Measurements from ENCODE around the gene ARL5B.
A peak's percentile ranks its signal among the peaks of the same experiment; 100 is the strongest.

ARL5B gene

DNA sequence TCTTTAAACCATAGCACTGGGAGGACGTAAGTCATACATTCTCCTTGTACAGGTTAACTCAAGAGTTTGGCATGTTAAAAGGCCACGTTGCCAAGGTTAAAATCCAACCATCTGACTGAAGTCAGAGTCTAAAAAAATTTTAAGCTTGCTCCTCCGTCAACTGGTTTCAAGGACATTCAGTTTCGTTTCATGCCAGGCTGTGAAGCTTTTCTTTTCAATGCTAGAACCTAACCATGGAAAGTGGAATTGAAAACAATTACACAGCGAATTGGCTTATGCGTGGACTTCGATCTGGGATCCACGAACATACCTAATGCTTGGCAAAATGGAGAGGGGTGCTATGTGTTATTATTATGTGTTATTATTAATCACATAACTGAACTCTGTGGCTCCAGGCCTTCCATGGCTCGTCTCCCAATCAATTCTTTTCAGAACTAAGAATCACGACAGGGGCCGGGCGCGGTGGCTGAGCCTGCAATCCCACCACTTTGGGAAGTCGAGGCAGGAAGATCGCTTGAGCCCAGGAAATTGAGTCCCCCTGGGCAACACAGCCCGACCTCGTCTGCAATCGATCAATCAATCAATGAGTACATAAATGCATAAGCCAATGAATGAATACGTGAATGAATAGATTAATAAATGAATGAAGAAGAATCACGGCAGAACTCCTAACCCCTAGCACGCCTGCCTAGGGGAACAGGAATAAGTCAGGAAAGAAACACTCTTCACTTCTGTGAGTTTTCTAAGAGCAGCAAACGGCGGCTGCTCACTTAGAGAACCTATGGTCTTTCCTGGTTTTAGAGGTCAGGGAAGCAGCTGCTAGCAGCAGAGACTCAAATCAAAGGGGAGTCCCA, 733 bp upstream of the ARL5B start:
- peak; percentile 19 for DNase-seq (ENCODE audit: low spot score)

DNA sequence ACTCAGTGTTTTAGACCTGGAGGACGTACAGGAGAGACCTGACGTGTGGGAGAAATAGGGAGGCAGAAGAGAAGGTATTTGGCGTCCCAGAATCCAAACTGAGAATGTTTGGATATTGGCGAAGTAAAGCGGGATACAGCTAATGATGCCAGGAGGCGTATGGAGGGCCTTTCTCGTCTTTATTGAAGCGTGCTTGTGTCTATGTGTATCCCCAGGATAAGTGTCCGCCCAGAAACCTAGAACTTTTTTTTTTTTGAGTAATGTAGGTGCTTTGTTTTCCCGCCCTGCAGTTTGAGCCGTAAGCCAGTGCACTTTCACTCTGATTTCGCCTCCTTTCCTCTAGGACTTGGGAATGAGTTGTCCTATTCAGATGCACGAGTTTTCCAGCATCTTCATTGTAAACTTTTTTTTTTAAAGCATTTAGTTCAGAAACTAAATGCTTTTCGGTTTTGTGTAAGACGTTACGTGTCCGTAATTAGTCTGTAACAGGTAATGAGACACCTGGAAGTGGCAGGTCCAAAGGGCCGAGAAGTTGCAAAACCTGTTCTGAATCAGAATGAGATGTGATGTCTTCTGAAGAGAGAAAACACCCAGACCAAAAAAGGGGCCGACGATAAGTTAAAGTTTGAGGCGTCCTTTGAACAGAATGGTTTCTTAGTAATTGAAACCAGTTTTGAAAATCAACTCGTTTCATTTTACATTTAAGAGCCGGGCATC, 746 bp downstream of the ARL5B start:
- no peak for DNase-seq (ENCODE audit: low spot score)

DNA sequence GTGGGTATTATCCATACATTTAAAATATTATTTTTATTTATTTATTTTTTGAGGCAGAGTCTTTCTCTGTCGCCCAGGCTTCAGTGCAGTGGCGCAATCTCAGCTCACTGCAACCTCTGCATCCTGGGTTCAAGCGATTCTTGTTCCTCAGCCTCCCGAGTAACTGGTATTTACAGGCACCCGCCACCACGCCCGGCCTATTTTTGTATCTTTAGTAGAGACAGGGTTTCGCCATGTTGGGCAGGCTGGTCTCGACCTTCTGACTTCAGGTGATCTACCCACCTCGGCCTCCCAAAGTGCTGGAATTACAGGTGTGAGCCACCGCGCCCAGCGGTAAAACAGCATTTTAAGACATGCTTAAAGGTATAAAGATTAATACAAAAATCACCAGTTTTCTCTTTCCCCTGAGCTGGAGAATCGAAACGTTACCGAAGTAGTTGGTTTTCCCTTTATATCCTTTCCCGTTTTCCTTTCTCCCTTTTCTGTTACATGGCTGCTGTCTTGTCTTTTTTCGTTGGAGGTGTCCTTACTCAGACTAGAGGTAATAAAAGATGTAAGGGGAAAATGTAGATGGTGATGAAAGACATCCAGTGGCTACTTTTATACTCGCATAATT, 1.7 kb downstream of the ARL5B start:
- DNase-seq (ENCODE audit: low spot score): no peak

GRCh38 chr10:18664841-18665478, 5.7 kb downstream of the ARL5B start:
- DNase-seq (ENCODE audit: low spot score): no peak

- DNase-seq (ENCODE audit: low spot score): no peak
These were observed 6.8 kb downstream of the ARL5B start for GRCh38 chr10:18665815-18666558.

DNA sequence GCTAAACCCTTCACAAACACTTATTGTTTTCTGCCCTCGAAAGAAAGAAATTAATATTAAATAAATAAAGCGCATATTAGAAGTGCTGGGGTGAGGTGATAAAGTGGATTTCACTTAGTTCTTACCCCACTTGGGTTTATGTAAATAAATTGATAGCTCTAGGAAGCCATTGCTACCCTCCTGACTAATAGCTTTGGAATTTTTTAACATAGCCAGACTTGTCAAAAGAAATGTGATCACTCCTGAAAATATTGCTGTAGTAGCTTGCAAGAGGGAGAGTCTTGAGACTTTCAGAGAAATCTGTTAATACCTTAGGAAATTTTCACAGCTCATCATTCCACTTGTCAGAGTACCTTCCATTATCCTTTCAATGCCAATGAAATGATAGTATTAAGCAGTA, 7.6 kb downstream of the ARL5B start:
- no peak for DNase-seq (ENCODE audit: low spot score)

DNA sequence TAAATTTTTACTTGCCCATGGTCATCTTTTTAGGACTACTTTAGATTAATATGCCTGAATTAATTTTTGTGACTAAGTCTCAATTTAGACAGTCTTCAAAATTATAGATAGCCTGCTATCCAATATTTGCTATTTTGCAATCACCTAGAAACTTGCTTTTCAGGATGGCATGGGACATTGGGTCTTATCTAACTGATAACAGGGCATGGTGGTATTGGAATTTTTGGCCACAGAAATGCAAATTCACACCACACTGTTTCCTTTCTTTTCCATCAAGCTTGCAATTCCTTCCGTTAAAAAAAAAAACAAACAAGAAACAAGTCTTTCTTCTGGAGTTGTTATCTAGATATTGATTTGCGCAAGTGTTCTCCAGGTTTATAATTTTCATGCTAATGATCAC, 8.8 kb downstream of the ARL5B start:
- DNase-seq (ENCODE audit: low spot score): no peak

DNA sequence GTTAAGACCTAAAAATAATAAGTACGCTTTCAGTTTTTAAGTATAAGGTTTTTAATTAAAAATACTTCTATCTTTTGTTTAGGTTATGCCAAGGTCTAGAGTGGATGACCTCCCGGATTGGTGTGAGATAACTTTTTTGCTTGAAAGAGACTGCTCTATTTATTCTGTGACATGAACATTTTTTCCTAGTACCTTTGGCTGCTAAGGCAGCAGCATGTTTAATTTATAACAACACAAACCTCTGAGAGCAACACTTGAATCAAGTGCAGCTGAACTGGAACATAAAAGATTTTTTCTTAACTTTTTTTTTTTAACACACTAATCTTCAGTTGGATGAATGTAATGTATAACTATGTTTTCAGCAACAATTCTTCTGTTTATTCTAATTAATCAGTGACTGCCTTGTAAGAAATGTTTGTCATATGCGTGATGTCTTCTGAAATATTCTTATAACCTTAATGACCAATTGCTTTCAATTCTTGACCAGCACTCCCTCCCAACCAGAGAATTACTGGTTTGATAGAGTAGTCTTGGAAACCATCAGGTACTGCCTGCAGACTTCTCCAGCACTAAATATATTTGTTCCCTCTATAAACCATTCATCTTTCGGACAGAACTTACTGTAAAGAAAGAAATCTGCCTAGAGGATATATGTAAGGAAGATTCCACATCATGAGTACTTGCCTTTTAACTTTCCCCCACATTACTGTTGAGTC, 16.0 kb downstream of the ARL5B start:
- DNase-seq (ENCODE audit: low spot score): no peak

GRCh38 chr10:18680754-18681153, 21.5 kb downstream of the ARL5B start:
- no peak for DNase-seq (ENCODE audit: low spot score)

DNA sequence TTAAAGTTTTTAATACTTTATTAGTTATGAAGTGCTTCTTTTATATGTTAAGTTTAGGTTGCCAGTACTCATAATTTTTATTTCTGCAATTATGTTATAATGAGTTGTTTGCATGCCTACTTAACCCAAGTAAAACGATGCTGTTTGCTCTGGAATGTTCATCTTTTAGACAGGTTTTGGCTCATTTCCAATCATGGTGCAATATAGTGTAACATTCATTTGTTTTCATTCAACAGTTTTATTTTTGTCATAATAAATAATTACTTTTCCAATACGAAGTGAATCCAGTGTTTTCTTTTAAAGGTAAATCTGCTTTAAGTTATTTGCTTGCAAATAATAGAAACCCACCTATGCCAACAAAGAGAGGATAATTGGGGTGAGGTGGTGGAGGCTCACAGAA, 22.1 kb downstream of the ARL5B start:
- no peak for DNase-seq (ENCODE audit: low spot score)

- no peak for DNase-seq (ENCODE audit: low spot score)
These were observed 22.8 kb downstream of the ARL5B start for GRCh38 chr10:18681971-18682411.

DNA sequence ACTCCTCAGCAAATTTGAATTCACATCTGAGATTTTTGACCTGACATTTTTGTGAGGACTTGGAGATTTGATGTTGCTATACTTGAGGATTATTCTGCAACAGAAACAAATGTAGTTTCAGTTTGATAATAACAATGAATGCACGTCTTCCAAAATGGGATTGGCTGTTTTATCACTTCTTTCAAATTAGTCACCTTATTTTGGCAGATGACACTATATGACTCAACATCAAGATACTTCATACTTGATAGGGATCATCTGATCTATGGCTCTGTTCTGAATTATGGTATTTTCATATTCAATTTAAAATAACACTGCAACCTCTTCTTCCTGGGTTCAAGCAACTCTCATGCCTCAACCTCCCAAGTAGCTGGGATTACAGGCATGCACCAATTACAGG, 24.2 kb downstream of the ARL5B start:
- DNase-seq (ENCODE audit: low spot score): no peak

DNA sequence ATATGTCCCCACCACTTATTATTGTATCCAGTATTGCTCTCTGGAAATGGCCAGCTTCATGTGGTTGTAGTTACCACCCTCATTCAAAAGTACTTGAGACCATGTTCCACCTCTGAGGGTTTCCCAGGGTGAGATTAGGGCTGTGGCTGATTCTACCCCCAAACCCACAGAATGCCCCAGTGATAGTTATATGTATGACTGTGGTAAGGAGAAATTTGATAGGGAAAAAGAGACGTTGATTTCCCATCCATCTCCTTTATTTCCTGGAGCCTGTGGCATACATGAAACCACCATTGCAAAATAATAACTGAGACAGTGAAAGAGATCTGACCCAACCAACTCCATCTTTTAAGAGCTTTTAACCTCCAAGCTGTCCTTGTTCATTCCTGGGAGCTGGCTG, 25.2 kb downstream of the ARL5B start:
- DNase-seq (ENCODE audit: low spot score): no peak

DNA sequence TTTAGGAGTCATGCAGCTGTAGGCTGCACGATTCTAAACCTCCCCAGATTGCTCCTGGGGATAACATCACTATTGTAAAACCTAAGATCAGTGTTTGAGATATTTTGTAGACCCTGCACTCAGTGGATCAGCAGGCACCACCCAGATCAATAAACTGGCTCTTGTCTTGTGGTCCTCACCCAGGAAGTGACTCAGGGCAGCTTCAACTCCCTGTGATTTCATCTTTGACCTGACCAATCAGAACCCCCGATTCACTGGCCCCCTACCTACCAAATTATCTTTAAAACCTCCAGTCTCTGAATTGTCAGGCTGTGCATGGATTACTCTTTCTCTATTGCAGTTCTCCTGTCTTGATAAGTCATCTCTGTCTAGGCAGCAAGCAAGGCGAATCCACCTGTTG, 25.7 kb downstream of the ARL5B start:
- no peak for DNase-seq (ENCODE audit: low spot score)

GRCh38 chr10:18685555-18685954, 26.3 kb downstream of the ARL5B start:
- DNase-seq (ENCODE audit: low spot score): no peak

- no peak for DNase-seq (ENCODE audit: low spot score)
These were observed 28.0 kb downstream of the ARL5B start for GRCh38 chr10:18687195-18687594.

- DNase-seq (ENCODE audit: low spot score): no peak
These were observed 28.5 kb downstream of the ARL5B start for GRCh38 chr10:18687706-18688105.

DNA sequence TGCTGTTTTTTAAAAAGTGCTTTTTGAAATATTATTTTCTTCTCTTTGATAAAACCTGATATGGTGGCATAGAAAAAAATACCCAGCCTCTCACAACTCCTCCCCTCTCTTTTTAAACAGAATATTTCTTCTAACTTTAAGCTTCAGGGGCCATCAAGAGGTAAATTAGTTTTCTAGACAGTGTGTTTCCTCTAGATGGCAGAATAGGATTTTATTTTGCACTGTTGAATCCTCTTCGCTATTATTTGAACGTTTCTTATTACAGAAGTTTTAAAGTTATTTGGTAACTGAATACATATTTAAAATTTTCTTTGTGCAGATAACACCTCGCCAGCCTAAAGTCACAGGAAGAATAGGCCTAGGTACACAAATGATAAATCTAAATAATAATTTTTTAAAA, 30.3 kb downstream of the ARL5B start:
- no peak for DNase-seq (ENCODE audit: low spot score)

GRCh38 chr10:18690541-18690940, 31.3 kb downstream of the ARL5B start:
- DNase-seq (ENCODE audit: low spot score): no peak

DNA sequence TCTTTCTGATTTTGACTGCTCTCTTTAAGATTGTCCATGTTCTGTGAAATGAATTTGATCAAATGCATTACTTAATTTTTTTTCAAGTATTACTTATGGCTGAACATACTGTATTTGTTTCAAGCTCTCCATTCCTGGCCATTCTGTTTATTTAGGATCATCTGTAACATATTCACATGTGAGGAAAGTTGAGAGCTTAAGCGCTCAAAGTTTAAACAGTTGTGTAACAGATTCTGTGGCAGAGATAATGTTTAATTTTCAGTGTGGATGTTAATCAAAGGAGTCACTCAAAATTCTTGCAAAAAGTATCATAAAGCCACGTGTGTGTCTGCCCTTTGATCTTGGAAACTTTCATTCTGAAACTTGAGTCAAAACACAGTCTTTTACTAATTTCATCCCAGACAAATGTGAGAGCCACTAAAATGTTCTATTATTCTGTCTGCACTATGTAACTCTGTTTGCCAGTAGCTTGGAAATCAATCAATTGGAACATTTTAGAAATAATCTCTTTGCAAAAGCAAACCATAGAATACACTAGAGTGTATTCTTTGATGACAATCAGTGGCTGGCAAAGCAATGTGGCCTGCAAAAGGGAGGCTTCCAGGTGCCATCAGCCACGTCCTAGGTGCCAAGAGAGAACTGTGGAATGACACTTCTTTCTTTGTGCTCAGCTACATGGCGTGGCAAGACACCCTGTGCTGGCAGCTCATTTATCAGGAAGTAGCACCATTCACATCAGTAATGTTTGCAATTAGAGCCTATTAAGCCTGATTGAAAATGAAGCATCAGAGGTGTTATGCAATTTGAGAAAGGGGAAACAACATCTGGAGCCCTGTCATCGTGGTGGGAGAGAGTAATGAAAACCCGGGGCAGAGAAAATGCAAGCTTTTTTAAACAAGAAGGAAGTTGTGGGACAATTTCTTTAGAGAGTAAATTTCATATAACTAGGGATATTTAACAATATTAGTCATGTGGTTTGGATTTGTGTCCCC, 40.9 kb downstream of the ARL5B start:
- DNase-seq (ENCODE audit: low spot score): no peak

Measured in putamen (tissue), 1 donor.